NB4 (cell line): ENCODE measurements around the gene ITCH.

Source experiments
- DNase-seq: peaks from one replicate; pipeline ENCODE4 v3.0.0; 2010; ENCODE audit warnings: low read depth
- H3K4me3 ChIP-seq: one replicate; pipeline ENCODE4 v1.5.1; 2011; ENCODE audit warnings: mild to moderate bottlenecking, low read depth, low read length, moderate library complexity
- MYC ChIP-seq: IDR thresholded peaks from 2 replicates; pipeline ENCODE4 v1.6.1; 2011; ENCODE audit warnings: low read depth, low read length
- POLR2A ChIP-seq: IDR thresholded peaks from 2 replicates; pipeline ENCODE4 v1.6.1; 2011; ENCODE audit warnings: mild to moderate bottlenecking; ENCODE audit not compliant: insufficient read length; ENCODE audit errors: extremely low read depth
- TF ChIP-seq, protein P1 (sequence below): IDR thresholded peaks from one replicate; pipeline ENCODE4 v1.5.1; 2012; ENCODE audit warnings: low read depth, low read length
- TF ChIP-seq, protein P2 (sequence below): IDR thresholded peaks from 2 replicates; pipeline ENCODE4 v1.6.1; 2011; ENCODE audit warnings: low read depth, low read length

ITCH gene

GRCh38 chr20:34539756-34540155 lies 176.7 kb downstream of the ITCH start:
- TF ChIP-seq, protein P1, sequence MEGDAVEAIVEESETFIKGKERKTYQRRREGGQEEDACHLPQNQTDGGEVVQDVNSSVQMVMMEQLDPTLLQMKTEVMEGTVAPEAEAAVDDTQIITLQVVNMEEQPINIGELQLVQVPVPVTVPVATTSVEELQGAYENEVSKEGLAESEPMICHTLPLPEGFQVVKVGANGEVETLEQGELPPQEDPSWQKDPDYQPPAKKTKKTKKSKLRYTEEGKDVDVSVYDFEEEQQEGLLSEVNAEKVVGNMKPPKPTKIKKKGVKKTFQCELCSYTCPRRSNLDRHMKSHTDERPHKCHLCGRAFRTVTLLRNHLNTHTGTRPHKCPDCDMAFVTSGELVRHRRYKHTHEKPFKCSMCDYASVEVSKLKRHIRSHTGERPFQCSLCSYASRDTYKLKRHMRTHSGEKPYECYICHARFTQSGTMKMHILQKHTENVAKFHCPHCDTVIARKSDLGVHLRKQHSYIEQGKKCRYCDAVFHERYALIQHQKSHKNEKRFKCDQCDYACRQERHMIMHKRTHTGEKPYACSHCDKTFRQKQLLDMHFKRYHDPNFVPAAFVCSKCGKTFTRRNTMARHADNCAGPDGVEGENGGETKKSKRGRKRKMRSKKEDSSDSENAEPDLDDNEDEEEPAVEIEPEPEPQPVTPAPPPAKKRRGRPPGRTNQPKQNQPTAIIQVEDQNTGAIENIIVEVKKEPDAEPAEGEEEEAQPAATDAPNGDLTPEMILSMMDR, result no peak
- TF ChIP-seq, protein P2, sequence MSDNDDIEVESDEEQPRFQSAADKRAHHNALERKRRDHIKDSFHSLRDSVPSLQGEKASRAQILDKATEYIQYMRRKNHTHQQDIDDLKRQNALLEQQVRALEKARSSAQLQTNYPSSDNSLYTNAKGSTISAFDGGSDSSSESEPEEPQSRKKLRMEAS, result no peak
- TF ChIP-seq MYC (no peak), POLR2A (no peak)
- no peak for DNase-seq
- H3K4me3 ChIP-seq, result no peak overlapping the region

- H3K4me3 ChIP-seq, result no peak overlapping the region
- DNase-seq, result no peak
- TF ChIP-seq, protein P2, result no peak
- TF ChIP-seq POLR2A, result no peak
- no peak for TF ChIP-seq MYC
- TF ChIP-seq, protein P1, result no peak
Measured at GRCh38 chr20:34540596-34541263, 177.7 kb downstream of the ITCH start.

GRCh38 chr20:34541264-34541901 lies 178.3 kb downstream of the ITCH start:
- H3K4me3 ChIP-seq, result no peak overlapping the region
- TF ChIP-seq MYC (no peak), POLR2A (no peak)
- TF ChIP-seq, protein P1, result no peak
- TF ChIP-seq, protein P2, result no peak
- no peak for DNase-seq

DNA sequence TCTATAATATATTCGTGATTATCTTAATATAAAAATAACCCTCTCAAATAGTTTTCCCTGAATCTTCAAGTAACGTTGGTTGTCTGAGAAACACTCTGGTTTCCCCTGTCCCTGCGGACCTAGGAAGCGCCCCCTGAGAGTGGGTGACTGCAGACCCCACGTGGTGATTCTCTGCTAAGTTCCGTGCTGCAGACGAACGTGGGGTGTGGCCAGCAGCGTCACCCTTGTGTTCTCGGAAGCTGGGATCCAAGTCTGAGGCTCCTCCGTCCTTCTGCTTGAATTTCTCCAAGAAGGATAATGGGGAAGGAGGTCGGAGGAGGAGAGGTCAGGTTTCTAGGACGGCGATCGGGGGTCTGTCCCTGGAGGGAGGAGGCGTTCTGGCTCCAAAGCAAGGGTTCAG lies 178.8 kb downstream of the ITCH start:
- no peak for DNase-seq
- no peak overlapping the region for H3K4me3 ChIP-seq
- TF ChIP-seq MYC, result no peak
- no peak for TF ChIP-seq POLR2A
- TF ChIP-seq, protein P1, result no peak
- TF ChIP-seq, protein P2, result no peak

DNA sequence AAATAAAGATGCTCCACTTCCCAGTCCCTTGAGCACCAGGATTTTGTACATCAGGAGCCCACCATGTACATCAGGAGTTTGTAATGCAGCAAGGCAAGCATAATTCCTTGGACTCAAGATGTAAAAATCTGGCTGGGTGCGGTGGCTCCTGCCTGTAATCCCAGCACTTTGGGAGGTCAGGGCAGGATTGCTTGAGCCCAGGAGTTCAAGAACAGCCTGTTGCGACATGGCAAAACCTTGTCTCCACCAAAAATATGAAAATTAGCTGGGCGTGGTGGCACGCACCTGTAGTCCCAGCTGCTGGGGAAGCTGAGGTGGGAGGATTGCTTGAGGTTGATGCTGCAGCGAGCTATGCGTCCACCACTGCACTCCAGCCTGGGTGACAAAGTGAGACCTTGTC lies 179.4 kb downstream of the ITCH start:
- no peak for DNase-seq
- no peak overlapping the region for H3K4me3 ChIP-seq
- TF ChIP-seq, protein P1, result no peak
- TF ChIP-seq MYC (no peak), POLR2A (no peak)
- TF ChIP-seq, protein P2, result no peak
